Measurements from ENCODE around the gene ELP4.

The ELP4 gene

DNA sequence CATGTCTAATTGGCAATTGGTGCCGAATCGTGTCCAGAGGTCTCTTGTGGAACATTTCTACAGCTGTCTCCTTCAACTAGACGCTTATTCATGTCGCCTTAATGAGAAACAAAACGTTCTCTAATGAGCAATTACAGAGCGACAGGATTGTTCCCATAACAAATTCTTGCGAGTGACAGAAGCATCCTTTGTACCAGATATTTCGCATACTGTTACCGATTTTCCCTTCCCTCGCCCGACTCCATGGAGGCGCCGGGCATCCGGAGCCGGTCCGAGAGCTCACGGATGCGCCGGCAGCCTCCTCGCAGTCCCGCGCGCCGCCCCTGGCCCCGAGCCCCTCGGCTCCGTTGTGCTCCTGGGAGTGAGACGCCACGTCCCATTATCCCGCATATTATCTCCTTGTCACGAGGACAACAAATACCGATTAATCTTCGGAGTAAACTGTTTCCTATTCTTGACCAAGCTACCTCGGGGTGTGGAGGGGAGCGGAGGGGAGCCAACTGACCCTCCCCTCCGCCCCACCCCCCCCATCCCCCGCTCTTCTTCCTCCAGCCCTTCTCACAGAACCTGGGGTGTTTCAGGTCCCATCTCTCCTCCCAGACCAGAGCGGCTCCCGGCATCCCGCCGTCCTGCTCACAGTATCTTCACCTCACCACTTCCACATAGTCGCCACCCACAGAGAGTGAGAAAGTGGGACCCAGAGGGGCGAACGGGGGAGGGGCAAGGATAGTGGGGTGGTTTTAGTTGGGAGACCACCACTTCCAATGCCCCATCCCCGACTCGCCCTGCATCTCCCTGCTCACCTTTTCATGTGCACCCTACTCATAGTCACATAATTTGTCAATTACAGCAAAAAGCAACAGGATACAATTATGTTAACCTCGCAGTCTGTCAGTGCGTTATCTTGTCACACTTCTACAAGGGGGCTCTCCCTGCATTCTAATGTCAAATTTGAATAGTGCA lies 290.1 kb downstream of the ELP4 start:
- no peak for TF ChIP-seq GATA2 (IDR thresholded peaks at IDR 0.05; ENCODE audit: low read depth, low read length)
- no peak for TF ChIP-seq GATA3 (IDR thresholded peaks at IDR 0.05; ENCODE audit: low read depth, low read length)

DNA sequence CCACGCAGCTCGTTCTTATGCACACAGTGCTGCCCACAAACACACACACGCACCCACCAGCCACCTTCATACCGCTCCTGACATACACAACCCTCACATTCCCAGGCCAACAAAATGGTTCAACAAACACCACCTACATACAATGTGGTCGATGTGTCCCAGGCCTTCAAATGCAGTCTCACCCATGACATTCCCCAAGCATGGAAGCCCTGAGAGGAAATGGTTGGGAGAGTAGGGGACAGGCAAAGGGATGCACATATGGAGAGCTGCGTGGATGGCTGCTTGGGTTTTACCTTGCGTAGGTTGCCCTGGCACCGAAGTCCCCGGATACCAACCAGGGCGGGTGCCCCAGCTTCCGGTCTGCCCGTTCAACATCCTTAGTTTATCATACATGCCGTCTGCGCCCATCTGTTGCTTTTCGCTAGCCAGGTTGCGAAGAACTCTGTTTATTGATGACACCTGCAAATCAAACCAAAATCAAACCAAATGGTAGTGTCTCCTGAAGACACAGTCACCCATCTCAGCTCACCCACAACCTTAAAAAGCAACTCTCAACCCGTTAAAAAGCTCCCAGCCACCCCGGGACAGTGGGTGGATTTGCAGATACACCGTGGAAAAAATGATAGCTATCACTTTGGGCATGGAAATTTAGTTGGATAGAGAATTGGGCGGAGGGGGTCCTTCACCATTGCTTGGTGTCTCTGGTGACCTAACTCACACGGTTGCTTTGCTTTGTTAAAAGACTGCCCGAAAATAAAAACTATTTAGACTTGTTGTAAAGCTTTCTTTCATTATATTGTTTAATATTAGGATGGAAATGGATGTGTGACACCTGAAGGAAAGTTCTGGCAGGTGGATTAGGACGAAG lies 291.1 kb downstream of the ELP4 start:
- TF ChIP-seq GATA3 (IDR thresholded peaks at IDR 0.05; ENCODE audit: low read depth, low read length) (no peak), GATA2 (IDR thresholded peaks at IDR 0.05; ENCODE audit: low read depth, low read length) (no peak)

DNA sequence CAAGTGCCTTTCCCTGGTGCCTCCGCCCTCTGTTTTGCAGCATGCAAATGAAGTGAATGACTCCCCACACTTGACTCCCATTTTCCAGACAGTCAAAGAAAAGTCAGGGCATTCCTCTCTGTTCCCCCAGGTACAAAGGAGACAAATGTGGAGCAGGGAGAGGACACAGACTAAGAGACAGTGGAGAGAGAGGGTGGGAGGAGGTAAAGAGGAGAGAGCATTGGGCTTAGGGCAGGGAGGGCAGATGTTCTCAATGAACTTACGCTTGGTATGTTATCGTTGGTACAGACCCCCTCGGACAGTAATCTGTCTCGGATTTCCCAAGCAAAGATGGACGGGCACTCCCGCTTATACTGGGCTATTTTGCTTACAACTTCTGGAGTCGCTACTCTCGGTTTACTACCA lies 291.7 kb downstream of the ELP4 start:
- TF ChIP-seq GATA3 (IDR thresholded peaks at IDR 0.05; ENCODE audit: low read depth, low read length) (no peak), GATA2 (IDR thresholded peaks at IDR 0.05; ENCODE audit: low read depth, low read length) (no peak)

DNA sequence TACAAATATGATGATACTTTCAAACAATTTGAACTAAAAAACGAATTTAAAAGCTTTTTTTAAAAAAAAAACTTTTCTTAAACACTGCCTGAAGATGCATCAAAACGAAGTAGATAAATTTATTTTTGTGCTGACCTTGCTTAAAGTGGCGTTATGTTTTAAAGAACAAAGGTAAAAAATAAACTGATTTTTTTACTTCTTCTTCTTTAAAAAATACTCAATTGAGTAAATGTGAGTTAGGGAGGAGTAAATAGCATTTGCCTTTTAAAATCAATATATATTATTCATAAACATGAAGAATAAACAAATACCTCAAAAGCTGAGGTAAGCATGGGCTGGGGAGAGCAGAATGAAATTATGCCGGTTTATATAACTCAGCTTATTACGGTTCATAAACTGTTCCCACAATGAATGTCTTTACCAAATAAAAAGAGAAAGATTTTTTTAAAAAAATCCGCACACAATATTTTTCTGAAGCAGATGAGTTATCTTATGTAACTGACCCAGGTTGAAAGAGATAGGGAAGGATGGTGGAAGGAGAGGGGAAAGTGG lies 292.5 kb downstream of the ELP4 start:
- TF ChIP-seq GATA2 (IDR thresholded peaks at IDR 0.05; ENCODE audit: low read depth, low read length) (no peak), GATA3 (IDR thresholded peaks at IDR 0.05; ENCODE audit: low read depth, low read length) (no peak)

DNA sequence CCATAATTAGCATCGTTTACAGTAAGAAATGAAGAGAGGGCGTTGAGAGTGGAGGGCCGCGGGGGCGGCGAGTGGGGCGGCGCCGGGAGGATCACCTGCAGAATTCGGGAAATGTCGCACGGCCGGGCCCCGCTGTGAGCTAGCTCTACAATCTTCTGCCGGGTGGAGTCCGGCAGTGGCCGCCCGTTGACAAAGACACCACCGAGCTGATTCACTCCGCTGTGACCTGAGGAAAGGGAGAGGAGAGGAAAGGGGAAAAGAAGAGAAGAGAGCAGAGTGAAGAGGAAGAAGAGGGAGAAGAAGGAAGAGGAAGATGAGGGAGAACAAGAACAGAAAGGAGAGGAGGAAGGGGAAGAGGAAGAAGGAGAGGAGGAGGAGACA lies 293.0 kb downstream of the ELP4 start:
- no peak for TF ChIP-seq GATA3 (IDR thresholded peaks at IDR 0.05; ENCODE audit: low read depth, low read length)
- TF ChIP-seq GATA2 (IDR thresholded peaks at IDR 0.05; ENCODE audit: low read depth, low read length) = no peak

DNA sequence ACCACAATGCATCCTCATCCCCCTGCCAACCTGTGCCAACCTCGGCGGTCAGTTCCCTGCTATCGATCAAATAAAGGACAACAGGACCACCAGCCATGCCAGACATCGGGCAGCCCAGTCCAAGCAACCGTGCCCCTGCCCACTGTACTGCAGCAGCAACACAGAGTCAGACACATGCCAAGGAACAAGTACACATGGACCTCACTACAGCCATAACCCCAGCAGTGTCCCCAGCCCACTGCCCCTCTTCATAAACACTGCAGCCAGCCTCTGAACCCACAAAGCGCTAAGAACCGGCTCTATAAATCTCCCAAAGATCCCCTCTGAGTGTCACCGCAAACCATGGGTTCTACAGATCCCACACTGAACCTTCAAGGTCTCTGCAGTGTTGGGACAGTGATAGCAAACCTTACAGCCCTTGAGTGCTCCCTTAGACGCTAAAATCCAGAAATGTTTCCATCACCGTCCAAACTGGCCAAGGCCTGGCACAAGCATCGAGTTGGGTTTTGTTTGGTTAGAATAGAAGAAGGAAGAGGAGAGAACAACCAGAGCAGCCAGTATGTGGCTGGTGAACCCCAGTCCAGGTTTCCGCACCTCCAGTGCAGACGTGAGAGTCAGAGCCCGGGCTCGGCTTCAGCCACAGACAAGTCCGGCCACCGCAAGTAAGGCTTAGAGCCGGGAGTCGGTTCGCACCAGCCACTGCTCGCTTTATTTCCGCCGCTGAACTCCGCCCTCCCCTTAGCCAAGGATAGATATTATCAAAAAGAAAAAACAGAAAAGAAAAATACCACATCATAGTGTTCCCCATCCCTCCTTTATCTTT lies 293.6 kb downstream of the ELP4 start:
- TF ChIP-seq GATA3 (IDR thresholded peaks at IDR 0.05; ENCODE audit: low read depth, low read length) = no peak
- TF ChIP-seq GATA2 (IDR thresholded peaks at IDR 0.05; ENCODE audit: low read depth, low read length) = no peak

DNA sequence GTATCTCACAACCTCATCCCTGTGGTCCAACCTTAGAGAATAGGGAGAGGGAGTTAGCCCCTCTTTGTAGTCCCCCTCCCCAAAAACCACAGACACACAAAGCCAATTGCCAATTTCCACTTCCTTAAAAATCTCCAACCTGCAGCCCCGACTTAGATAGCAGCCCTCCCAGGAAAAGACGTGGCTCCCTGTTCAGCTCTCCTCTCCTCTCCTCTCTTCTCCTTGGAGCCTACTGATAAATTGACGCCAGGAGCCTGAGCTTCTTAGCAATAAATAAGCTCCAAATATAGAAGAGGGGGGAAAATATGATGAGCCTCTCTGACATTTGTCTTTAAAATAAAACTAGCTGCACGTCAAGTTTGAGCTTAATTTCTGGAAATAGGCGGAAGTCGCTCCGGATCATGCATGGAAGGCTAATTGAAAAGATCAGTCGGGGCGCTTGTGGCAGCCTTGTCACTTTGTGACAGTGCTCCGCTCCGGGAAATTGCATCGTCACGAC lies 294.3 kb downstream of the ELP4 start:
- TF ChIP-seq GATA2 (IDR thresholded peaks at IDR 0.05; ENCODE audit: low read depth, low read length) (no peak), GATA3 (IDR thresholded peaks at IDR 0.05; ENCODE audit: low read depth, low read length) (no peak)

DNA sequence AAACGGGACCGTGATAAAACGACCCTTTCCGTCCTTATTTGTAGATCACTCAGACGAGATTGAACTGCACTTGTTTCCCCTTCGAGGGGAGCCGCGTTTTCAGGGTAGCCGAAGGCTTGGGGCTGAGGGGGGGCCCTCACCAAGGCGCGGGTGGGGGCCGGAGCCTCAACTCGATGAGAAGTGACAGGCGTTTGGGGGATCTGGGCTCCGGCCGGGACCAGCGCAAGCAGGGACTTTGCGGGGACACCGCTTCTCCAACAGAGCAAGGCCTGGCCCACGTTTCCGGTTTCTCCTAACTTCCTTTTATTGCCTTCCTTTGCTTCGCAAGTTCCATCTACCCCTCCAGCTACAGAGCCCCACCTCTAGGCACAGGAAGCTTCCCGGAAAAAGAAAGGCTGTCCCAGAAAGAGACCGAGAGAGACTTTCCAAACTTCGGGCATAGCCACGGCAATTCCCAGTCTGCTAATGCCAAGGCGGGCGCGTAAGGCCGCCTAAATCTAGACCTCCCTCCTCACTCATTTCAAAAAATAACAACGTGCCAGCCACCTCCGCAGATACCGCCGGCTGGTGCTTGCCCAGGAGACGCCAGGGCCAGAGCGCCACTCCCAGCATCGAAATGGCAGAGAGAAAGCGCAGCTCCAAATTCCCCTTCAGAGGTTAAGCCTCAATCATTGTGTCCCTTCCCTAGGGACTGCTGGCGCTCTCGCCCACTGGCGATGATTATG lies 294.9 kb downstream of the ELP4 start:
- TF ChIP-seq GATA3 (IDR thresholded peaks at IDR 0.05; ENCODE audit: low read depth, low read length) = no peak
- TF ChIP-seq GATA2 (IDR thresholded peaks at IDR 0.05; ENCODE audit: low read depth, low read length) = no peak

DNA sequence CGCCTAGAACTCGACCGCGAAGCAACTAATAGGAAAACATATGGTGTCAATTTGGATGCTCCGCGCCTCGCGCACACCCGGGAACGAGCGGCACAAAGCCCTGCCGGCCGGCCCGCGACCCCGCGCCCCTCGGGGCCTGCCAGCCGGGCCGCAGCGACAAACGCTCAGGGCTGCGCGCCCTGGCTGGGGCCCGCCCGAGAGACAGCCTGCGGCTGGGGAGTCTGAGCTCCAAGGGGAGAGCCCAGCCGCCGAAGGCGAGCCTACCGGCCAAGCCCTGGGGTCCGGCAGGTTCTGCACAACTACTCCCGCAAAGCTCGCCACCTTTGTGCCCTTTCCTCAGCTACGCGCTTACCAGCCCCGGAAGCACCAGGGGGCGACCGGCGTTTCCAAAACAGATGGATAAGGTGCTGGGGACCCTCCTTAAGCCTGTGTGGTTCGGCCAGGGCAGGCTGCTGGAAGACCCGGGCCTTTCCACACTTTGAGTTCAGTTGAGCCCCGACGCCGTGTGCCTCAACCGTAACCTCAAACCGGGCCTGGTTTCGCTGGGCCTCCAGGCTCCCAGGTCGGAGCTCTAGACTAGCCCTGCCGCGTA lies 295.6 kb downstream of the ELP4 start:
- TF ChIP-seq GATA3 (IDR thresholded peaks at IDR 0.05; ENCODE audit: low read depth, low read length) = no peak

DNA sequence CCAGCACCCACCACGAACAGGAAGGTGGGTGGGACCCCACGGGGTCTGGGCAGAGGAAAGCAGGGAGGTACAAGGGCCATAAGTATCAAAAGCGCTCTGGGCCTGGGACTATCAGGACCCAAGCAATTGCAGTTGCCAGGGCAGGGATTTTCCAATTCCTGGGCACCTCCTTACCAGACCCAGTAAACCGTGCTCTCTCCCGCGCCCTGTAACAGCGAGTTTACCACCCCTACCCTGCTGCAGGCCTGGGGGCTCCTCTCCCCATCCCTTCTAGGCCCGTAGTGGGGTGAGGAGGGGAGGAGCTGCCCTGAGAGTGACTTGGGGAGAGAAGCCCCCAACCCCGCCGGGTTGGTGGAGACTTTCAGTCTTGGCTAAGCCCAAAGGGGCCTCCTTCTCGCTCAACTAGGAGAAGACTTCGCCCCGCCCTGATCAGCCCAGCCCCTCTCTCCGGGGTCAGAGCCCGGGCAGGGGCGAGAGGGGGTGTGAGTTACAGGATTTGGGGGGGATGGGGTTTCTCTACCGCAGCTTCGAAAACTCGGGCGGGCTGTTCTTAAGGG lies 296.1 kb downstream of the ELP4 start:
- TF ChIP-seq GATA3 (IDR thresholded peaks at IDR 0.05; ENCODE audit: low read depth, low read length) = no peak
- no peak for TF ChIP-seq GATA2 (IDR thresholded peaks at IDR 0.05; ENCODE audit: low read depth, low read length)

DNA sequence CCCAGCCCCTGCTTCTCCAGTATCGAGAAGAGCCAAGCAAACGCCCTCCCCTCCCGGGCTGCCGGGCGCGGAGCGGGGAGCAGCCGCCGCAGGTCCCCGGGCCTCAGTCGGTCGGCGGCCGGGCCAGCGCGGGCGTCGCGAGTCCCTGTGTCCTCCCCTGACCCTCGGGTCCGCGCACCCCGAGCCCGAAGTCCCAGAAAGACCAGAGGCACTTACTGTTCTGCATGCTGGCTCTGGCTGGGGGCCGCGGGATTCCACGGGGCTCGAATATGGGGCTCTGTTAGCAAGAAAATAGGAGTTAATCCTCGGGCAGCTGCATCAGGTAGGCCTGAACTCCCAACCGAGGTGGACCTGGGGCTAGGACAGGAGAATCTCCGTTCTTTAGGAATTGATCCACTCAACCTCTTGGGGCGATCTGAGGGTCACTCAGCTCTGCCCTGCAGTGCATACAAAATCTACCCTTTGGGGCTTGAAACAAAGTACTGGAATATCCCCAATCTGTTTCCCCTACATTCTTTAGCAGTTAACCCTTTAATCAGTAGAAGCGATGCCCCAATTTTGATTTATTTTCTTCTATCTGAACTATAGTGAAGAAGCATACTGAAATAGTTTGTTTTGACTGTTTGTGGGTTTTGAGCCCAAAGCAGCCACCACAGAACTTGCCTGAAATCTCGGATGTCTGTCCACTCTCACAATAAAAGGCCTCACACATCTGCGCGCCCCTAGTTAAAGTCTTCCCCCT lies 296.8 kb downstream of the ELP4 start:
- TF ChIP-seq GATA3 (IDR thresholded peaks at IDR 0.05; ENCODE audit: low read depth, low read length) (no peak), GATA2 (IDR thresholded peaks at IDR 0.05; ENCODE audit: low read depth, low read length) (no peak)

Measured in SH-SY5Y (cell line).